H1 (cell line): Measurements from ENCODE around the gene LMX1B.

Experiments
- CBX5 ChIP-seq: fragments of 300-800, 300-1000 bp; sonication (generic); IDR thresholded peaks from 2 replicates; pipeline ENCODE4 v1.7.1; 2016; ENCODE audit warnings: antibody characterized with exemption, low read length, low read depth
- CEBPB ChIP-seq: IDR thresholded peaks from 2 replicates; pipeline ENCODE4 v1.6.1; 2012; ENCODE audit warnings: low read depth, low read length
- CTCF ChIP-seq, 3 experiments: IDR thresholded peaks; 1 replicate in 2 of 3; 2 replicates in 1 of 3; pipeline versions ENCODE4 v1.5.1 to v1.6.1; 2011; ENCODE audit warnings: low read length in 3 of 3, mild to moderate bottlenecking in 3 of 3, inconsistent platforms in 2 of 3, low read depth in 1 of 3, moderate library complexity in 1 of 3; ENCODE audit not compliant: insufficient read depth in 1 of 3; ENCODE audit errors: control extremely low read depth in 1 of 3
- GABPA ChIP-seq: IDR thresholded peaks from 2 replicates; pipeline ENCODE4 v1.6.1; 2011; ENCODE audit warnings: mild to moderate bottlenecking, low read length, moderate library complexity, borderline replicate concordance; ENCODE audit not compliant: insufficient read depth
- HDAC6 ChIP-seq: IDR thresholded peaks from one replicate; pipeline ENCODE4 v1.7.1; 2012; ENCODE audit warnings: low read depth, mild to moderate bottlenecking, inconsistent platforms, low read length, moderate library complexity
- MAX ChIP-seq: IDR thresholded peaks from 2 replicates; pipeline ENCODE4 v1.6.1; 2012; ENCODE audit warnings: inconsistent platforms
- POLR2A ChIP-seq, 2 experiments: IDR thresholded peaks; 1 replicate in 1 of 2; 2 replicates in 1 of 2; pipeline ENCODE4 v1.6.1; 2011; ENCODE audit warnings: low read depth in 2 of 2, low read length in 2 of 2, mild to moderate bottlenecking in 2 of 2; ENCODE audit errors: control extremely low read depth in 1 of 2
- POLR2AphosphoS5 ChIP-seq: IDR thresholded peaks from 2 replicates; pipeline ENCODE4 v1.6.1; 2011; ENCODE audit warnings: low read depth, low read length
- RFX5 ChIP-seq: IDR thresholded peaks from 2 replicates; pipeline ENCODE4 v1.6.1; 2011; ENCODE audit warnings: low read depth, low read length, improper control_type of control experiment, borderline replicate concordance
- SIN3A ChIP-seq, 2 experiments: IDR thresholded peaks in 1 of 2; conservative IDR thresholded peaks in 1 of 2; 2 replicates each; pipeline ENCODE4 v1.6.1; 2011 to 2012; ENCODE audit warnings: low read length in 2 of 2, improper control_type of control experiment in 1 of 2, low read depth in 1 of 2, mild to moderate bottlenecking in 1 of 2
- SP4 ChIP-seq: IDR thresholded peaks from 2 replicates; pipeline ENCODE4 v1.6.1; 2012; ENCODE audit warnings: low read length, inconsistent platforms
- SRF ChIP-seq: IDR thresholded peaks from 2 replicates; pipeline ENCODE4 v1.6.1; 2011; ENCODE audit warnings: mild to moderate bottlenecking, low read depth, low read length, moderate library complexity

- TF ChIP-seq SIN3A (conservative IDR thresholded peaks at IDR 0.05 in 1 of 2, IDR thresholded peaks at IDR 0.05 in 1 of 2; ENCODE audit: low read depth in 1 of 2, low read length in 2 of 2) (no peak), GABPA (no peak), POLR2AphosphoS5 (no peak), SP4 (no peak), SRF (no peak), HDAC6 (no peak), CTCF (IDR thresholded peaks at IDR 0.05; ENCODE audit: control extremely low read depth in 1 of 3, insufficient read depth in 1 of 3, low read depth in 1 of 3, low read length in 3 of 3) (no peak), POLR2A (IDR thresholded peaks at IDR 0.05; ENCODE audit: control extremely low read depth in 1 of 2, low read depth in 2 of 2, low read length in 2 of 2) (no peak), CEBPB (no peak), RFX5 (no peak), CBX5 (no peak), MAX (no peak)
Measured at GRCh38 chr9:126608551-126608950, 5.2 kb upstream of the LMX1B start.
